ENCODE data around the gene CAMK2D. TPM values are rescaled to one million over a fixed set of nuclear protein-coding genes. Genes with fewer than 3 reads are reported as not detected.

CAMK2D gene
- total RNA-seq, 1 experiment from 2014 or later = 32.1 TPM

GRCh38 chr4:113666386-113667114, 95.0 kb downstream of the CAMK2D start:
- ChIA-PET CTCF (interaction anchor here (0.5 to 1.4 kb wide), 3 partner anchors 11 to 18 kb away, joined by 3 to 4 read pairs (median 3); no protein-coding TSS in a partner anchor), POLR2A (interaction anchor here (1.2 kb wide), 2 partner anchors 9 to 92 kb away, joined by 3 read pairs; no protein-coding TSS in a partner anchor)
- DNase-seq (ENCODE audit: unreplicated experiment) = no peak
- intact Hi-C loops (cut with micrococcal nuclease) = no loop called here
- no peak for TF ChIP-seq CTCF (IDR thresholded peaks at IDR 0.05; ENCODE audit: unreplicated experiment)
- H3K4me3 Mint-ChIP-seq (ENCODE audit: unreplicated experiment) = no peak overlapping the region
- H3K4me1 Mint-ChIP-seq (ENCODE audit: insufficient read depth, unreplicated experiment) = peaks cover 6% of the 10 kb centered on the region
- no peaks in the 10 kb centered on the region for H3K27me3 Mint-ChIP-seq (ENCODE audit: insufficient read depth, unreplicated experiment)
- BruUV-seq (replicated peaks) = no TSS peak
- H3K36me3 Mint-ChIP-seq (ENCODE audit: insufficient read depth, unreplicated experiment) = no peaks in the 10 kb centered on the region
- no peak overlapping the region for H3K27ac Mint-ChIP-seq (ENCODE audit: low read depth, unreplicated experiment)
- H3K9me3 Mint-ChIP-seq (ENCODE audit: unreplicated experiment) = no peaks in the 10 kb centered on the region

DNA sequence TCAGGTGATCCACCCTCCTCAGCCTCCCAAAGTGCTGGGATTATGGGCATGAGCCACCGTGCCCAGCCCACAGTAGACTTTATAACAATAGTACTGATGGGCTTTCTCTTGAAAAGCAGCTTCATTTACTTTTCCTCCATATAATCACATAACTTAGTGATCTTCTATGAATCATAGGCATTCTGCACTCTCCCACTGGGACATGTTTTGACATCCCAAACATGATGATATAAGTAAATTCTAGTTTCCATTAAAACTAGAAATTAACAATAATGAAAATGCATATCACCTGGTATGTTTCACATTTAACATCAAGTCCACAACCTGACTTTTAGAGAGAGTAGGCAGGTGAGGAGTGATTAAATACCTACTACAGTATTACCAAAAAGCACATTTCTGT, 96.5 kb downstream of the CAMK2D start:
- TF ChIP-seq CTCF (IDR thresholded peaks at IDR 0.05; ENCODE audit: unreplicated experiment) = no peak
- intact Hi-C loops (cut with micrococcal nuclease) = no loop called here
- DNase-seq (ENCODE audit: unreplicated experiment) = no peak

GRCh38 chr4:113662581-113662980, 99.0 kb downstream of the CAMK2D start:
- Mint-ChIP-seq H3K36me3 (ENCODE audit: insufficient read depth, unreplicated experiment) (no peaks in the 10 kb centered on the region), H3K4me3 (ENCODE audit: unreplicated experiment) (no peak overlapping the region), H3K9me3 (ENCODE audit: unreplicated experiment) (no peaks in the 10 kb centered on the region), H3K27me3 (ENCODE audit: insufficient read depth, unreplicated experiment) (no peaks in the 10 kb centered on the region), H3K27ac (ENCODE audit: low read depth, unreplicated experiment) (no peak overlapping the region), H3K4me1 (ENCODE audit: insufficient read depth, unreplicated experiment) (peaks cover 11% of the 10 kb centered on the region)
- no peak for TF ChIP-seq CTCF (IDR thresholded peaks at IDR 0.05; ENCODE audit: unreplicated experiment)
- DNase-seq (ENCODE audit: unreplicated experiment) = no peak
- POLR2A ChIA-PET = no interaction called here
- CTCF ChIA-PET = no interaction called here
- no TSS peak for BruUV-seq (replicated peaks)
- intact Hi-C loops (cut with micrococcal nuclease) = no loop called here

More for the DNA sequence above, 96.5 kb downstream of the CAMK2D start:
- Mint-ChIP-seq H3K36me3 (ENCODE audit: insufficient read depth, unreplicated experiment) (no peaks in the 10 kb centered on the region), H3K9me3 (ENCODE audit: unreplicated experiment) (no peaks in the 10 kb centered on the region), H3K4me1 (ENCODE audit: insufficient read depth, unreplicated experiment) (peaks cover 6% of the 10 kb centered on the region), H3K27me3 (ENCODE audit: insufficient read depth, unreplicated experiment) (no peaks in the 10 kb centered on the region), H3K4me3 (ENCODE audit: unreplicated experiment) (no peak overlapping the region), H3K27ac (ENCODE audit: low read depth, unreplicated experiment) (no peak overlapping the region)
- CTCF ChIA-PET = interaction anchor here (1.4 kb wide), 1 partner anchor 14 kb away, joined by 3 read pairs; no protein-coding TSS in a partner anchor
- BruUV-seq (replicated peaks) = no TSS peak
- POLR2A ChIA-PET = interaction anchor here (1.2 to 1.3 kb wide), 2 partner anchors 10 to 90 kb away, joined by 3 read pairs; no protein-coding TSS in a partner anchor

GRCh38 chr4:113659127-113659526, 102.4 kb downstream of the CAMK2D start:
- ChIA-PET POLR2A (no interaction called here), CTCF (no interaction called here)
- H3K4me1 Mint-ChIP-seq (ENCODE audit: insufficient read depth, unreplicated experiment) = peaks cover 22% of the 10 kb centered on the region
- no peaks in the 10 kb centered on the region for H3K27me3 Mint-ChIP-seq (ENCODE audit: insufficient read depth, unreplicated experiment)
- no peak for TF ChIP-seq CTCF (IDR thresholded peaks at IDR 0.05; ENCODE audit: unreplicated experiment)
- no peaks in the 10 kb centered on the region for H3K9me3 Mint-ChIP-seq (ENCODE audit: unreplicated experiment)
- H3K27ac Mint-ChIP-seq (ENCODE audit: low read depth, unreplicated experiment) = peak overlapping the region; percentile 16
- no TSS peak for BruUV-seq (replicated peaks)
- H3K36me3 Mint-ChIP-seq (ENCODE audit: insufficient read depth, unreplicated experiment) = peaks cover 6% of the 10 kb centered on the region
- intact Hi-C loops (cut with micrococcal nuclease) = loop anchor here (10.0 kb wide), 1 partner anchor 96 kb away; no protein-coding TSS in a partner anchor
- DNase-seq (ENCODE audit: unreplicated experiment) = no peak
- no peak overlapping the region for H3K4me3 Mint-ChIP-seq (ENCODE audit: unreplicated experiment)

Measured in MCF 10A (cell line).